GM12878 (cell line): ENCODE data around the gene DOC2B. TPM values are rescaled to one million over a fixed set of nuclear protein-coding genes. Genes with fewer than 3 reads are reported as not detected.

Experiments
- ATAC-seq: fragments of 200-7000 bp; cut with Tn5 transposase; 3 replicates; pipeline ENCODE4 v1.9.1; 2020; ENCODE audit warnings: mild to moderate bottlenecking, moderate library complexity
- BruUV-seq: library from RNA; stranded (reverse); fragments of 400-500 nt; replicated peaks from 2 replicates; lab custom pipeline; 2021; lab: Mats Ljungman, UMichigan
- CTCF ChIA-PET: fragments of 300-600 bp; sonication (Branson Sonifier 250); formaldehyde crosslinking; extraction: SDS; loops from one replicate; lab custom pipeline; 2021; ENCODE audit warnings: inconsistent platforms; lab: Yijun Ruan, JAX
- POLR2A ChIA-PET: fragments of 350-600 bp; formaldehyde crosslinking; extraction: SDS; loops from one replicate; lab custom pipeline; 2021; ENCODE audit warnings: inconsistent platforms; lab: Charles Lee
- RAD21 ChIA-PET: fragments of 300-600 bp; sonication (Branson Sonifier 250); formaldehyde crosslinking; loops from one replicate; lab custom pipeline; 2023; ENCODE audit warnings: antibody characterized with exemption; ENCODE audit not compliant: unreplicated experiment; lab: Charles Lee
- SMC1A ChIA-PET: fragments of 300-600 bp; sonication (Branson Sonifier 250); formaldehyde crosslinking; loops from one replicate; lab custom pipeline; 2023; ENCODE audit not compliant: unreplicated experiment, uncharacterized antibody; lab: Charles Lee
- DNase-seq: peaks from one replicate; pipeline ENCODE4 v3.0.0-alpha.2; 2011; ENCODE audit warnings: low read depth, low spot score
- FAIRE-seq: peaks from 3 replicates; lab custom pipeline; 2011; peaks lifted over from hg19 to GRCh38; lab: Jason Lieb, UNC
- H2AFZ ChIP-seq: 2 replicates; pipeline ENCODE4 v1.6.0; 2011; ENCODE audit warnings: low read depth, low read length, control low read depth; ENCODE audit not compliant: control insufficient read depth
- H3K27ac ChIP-seq: 2 replicates; pipeline ENCODE4 v1.5.1; 2011; ENCODE audit warnings: control low read depth; ENCODE audit not compliant: control insufficient read depth, insufficient read depth
- H3K27me3 ChIP-seq, 2 experiments: replicated peaks in 1 of 2; 2 replicates each; pipeline versions ENCODE4 v1.6.0 to v1.6.1; 2011; ENCODE audit warnings: low read length in 1 of 2; ENCODE audit not compliant: control insufficient read depth in 2 of 2, insufficient read depth in 2 of 2
- H3K36me3 ChIP-seq, 2 experiments: 2 replicates each; pipeline ENCODE4 v1.5.1; 2011; ENCODE audit warnings: low read length in 1 of 2; ENCODE audit not compliant: control insufficient read depth in 2 of 2, insufficient read depth in 2 of 2
- H3K4me1 ChIP-seq: 2 replicates; pipeline ENCODE4 v1.6.1; 2011; ENCODE audit warnings: mild to moderate bottlenecking, low read length, moderate library complexity, mixed read lengths; ENCODE audit not compliant: control insufficient read depth, insufficient read depth
- H3K4me2 ChIP-seq: 2 replicates; pipeline ENCODE4 v1.6.0; 2011; ENCODE audit warnings: control low read depth; ENCODE audit not compliant: control insufficient read depth, insufficient read depth
- H3K4me3 ChIP-seq: fragments of 200-600 bp; sonication (generic); 2 replicates; pipeline ENCODE4 v1.5.1; 2016
- H3K79me2 ChIP-seq: 2 replicates; pipeline ENCODE4 v1.6.0; 2011; ENCODE audit warnings: low read length; ENCODE audit not compliant: control insufficient read depth, insufficient read depth
- H3K9ac ChIP-seq: 2 replicates; pipeline ENCODE4 v1.8.0; 2011; ENCODE audit warnings: low read length, control low read depth, mixed read lengths; ENCODE audit not compliant: control insufficient read depth, insufficient read depth
- H3K9me3 ChIP-seq: replicated peaks from 3 replicates; pipeline ENCODE4 v1.5.1; 2011; ENCODE audit warnings: mild to moderate bottlenecking, low read length; ENCODE audit not compliant: control insufficient read depth, insufficient read depth
- H4K20me1 ChIP-seq: 2 replicates; pipeline ENCODE4 v1.6.0; 2011; ENCODE audit not compliant: control insufficient read depth, insufficient read depth
- BACH1 ChIP-seq: fragments of 450-650 bp; IDR thresholded peaks from 2 replicates; pipeline ENCODE4 v1.6.1; 2017; ENCODE audit warnings: mild to moderate bottlenecking, borderline replicate concordance
- CBFB ChIP-seq: IDR thresholded peaks from 2 replicates; pipeline ENCODE4 v1.6.1; 2016; ENCODE audit warnings: antibody characterized with exemption, low read depth
- FOXK2 ChIP-seq: fragments of 450-650 bp; IDR thresholded peaks from 2 replicates; pipeline ENCODE4 v1.6.1; 2017; ENCODE audit warnings: mild to moderate bottlenecking, moderate library complexity
- IRF4 ChIP-seq: IDR thresholded peaks from 2 replicates; pipeline ENCODE4 v1.6.1; 2011; ENCODE audit warnings: low read depth, low read length
- KAT2A ChIP-seq: conservative IDR thresholded peaks from 2 replicates; pipeline ENCODE4 v1.6.1; 2011; ENCODE audit warnings: low read depth, low read length; ENCODE audit not compliant: control insufficient read depth
- KLF5 ChIP-seq: fragments of 450-650 bp; IDR thresholded peaks from 2 replicates; pipeline ENCODE4 v1.6.1; 2014; ENCODE audit warnings: mild to moderate bottlenecking; ENCODE audit not compliant: partially characterized antibody
- LARP7 ChIP-seq: fragments of 450-650 bp; IDR thresholded peaks from 2 replicates; pipeline ENCODE4 v1.6.1; 2017; ENCODE audit warnings: mild to moderate bottlenecking
- SMAD1 ChIP-seq: fragments of 450-650 bp; IDR thresholded peaks from 2 replicates; pipeline ENCODE4 v1.6.1; 2018; ENCODE audit warnings: mild to moderate bottlenecking, low read depth; ENCODE audit not compliant: partially characterized antibody
- STAT1 ChIP-seq: fragments of 450-650 bp; conservative IDR thresholded peaks from 2 replicates; pipeline ENCODE4 v1.6.1; 2014; ENCODE audit warnings: antibody characterized with exemption, mild to moderate bottlenecking
- USF1 ChIP-seq: IDR thresholded peaks from 2 replicates; pipeline ENCODE4 v1.6.1; 2011; ENCODE audit warnings: borderline replicate concordance, low read depth, mild to moderate bottlenecking, moderate library complexity, mixed read lengths, low read length; ENCODE audit not compliant: insufficient read depth; ENCODE audit errors: extremely low read length
- WRNIP1 ChIP-seq: IDR thresholded peaks from 2 replicates; pipeline ENCODE4 v1.6.1; 2011; ENCODE audit warnings: low read depth, low read length, improper control_type of control experiment, borderline replicate concordance
- YBX1 ChIP-seq: fragments of 450-650 bp; IDR thresholded peaks from 2 replicates; pipeline ENCODE4 v1.6.1; 2016; ENCODE audit warnings: antibody characterized with exemption
- YY1 ChIP-seq: IDR thresholded peaks from 2 replicates; pipeline ENCODE4 v1.6.1; 2011; ENCODE audit warnings: low read depth, mild to moderate bottlenecking, low read length
- WGBS: methylation state at CpG from one replicate; pipeline ENCODE4 v1.1.6; 2016; ENCODE audit warnings: low lambda C conversion rate; ENCODE audit not compliant: insufficient replicate concordance, insufficient coverage; ENCODE audit errors: missing lambda C conversion rate; 5-methylcytosine and 5-hydroxymethylcytosine counted together
- in situ Hi-C: fragments of 300-500 bp; cut with MboI; formaldehyde crosslinking; loops from 9 replicates; pipeline ENCODE4 v1.14.3; 2018; ENCODE audit warnings: mixed read lengths
- intact Hi-C: fragments of 100-400 bp; cut with micrococcal nuclease; formaldehyde crosslinking; loops from one replicate; pipeline ENCODE4 v1.14.2; 2022; ENCODE audit not compliant: unreplicated experiment
- polyA plus RNA-seq, 11 experiments: library from polyadenylated mRNA; depleted of rRNA in 4 of 11; unstranded in 6 of 11; stranded (reverse) in 5 of 11; fragments of >200 nt; fragmentation: Nextera tagmentation in 4 of 11; fragmentation: Illumina TruSeq in 1 of 11; extraction: Ambion mirVana in 4 of 11; extraction: Trizol in 1 of 11; gene quantifications; 1 replicate in 1 of 11; 2 replicates in 10 of 11; pipeline versions ENCODE4 v1.2.1 to v1.2.3, GENCODE V29; 2011 to 2016; ENCODE audit warnings: inconsistent platforms in 2 of 11, missing spikeins in 2 of 11, low read depth in 1 of 11
- total RNA-seq, 4 experiments: library from RNA; depleted of rRNA in 3 of 4; stranded (reverse); fragments of >200 nt in 3 of 4; fragmentation: Illumina TruSeq in 1 of 4; extraction: Trizol in 1 of 4; gene quantifications; 2 replicates each; pipeline versions ENCODE4 v1.2.1 to v1.2.3, GENCODE V29; 2013 to 2021
- TF ChIP-seq, protein P1 (sequence below): IDR thresholded peaks from 2 replicates; pipeline ENCODE4 v1.6.1; 2012; ENCODE audit warnings: low read depth, low read length, improper control_type of control experiment

DOC2B gene
- total and polyA plus RNA-seq, 10 of the 15 experiments (the other 5 are each of a cell fraction or from before 2014, with no cell fraction given): not detected

GRCh38 chr17:200586-200985, 19.1 kb upstream of the DOC2B start:
- ATAC-seq: no peak
- no peak for FAIRE-seq
- no peak overlapping the region for H3K9ac ChIP-seq
- no peak overlapping the region for H3K4me2 ChIP-seq
- H3K4me3 ChIP-seq: no peak overlapping the region
- peaks cover 2 to 10% of the 10 kb centered on the region in 2 experiments; a peak in 2 of 4 replicates for H3K27me3 ChIP-seq
- in situ Hi-C loops: no loop called here
- no peaks in the 10 kb centered on the region for H3K36me3 ChIP-seq
- ChIA-PET CTCF (no interaction called here), POLR2A (no interaction called here), RAD21 (no interaction called here), SMC1A (no interaction called here)
- TF ChIP-seq IRF4: no peak
- no peak overlapping the region for H2AFZ ChIP-seq
- H3K9me3 ChIP-seq: no peaks in the 10 kb centered on the region
- no peak overlapping the region for H3K27ac ChIP-seq
- H4K20me1 ChIP-seq: no peaks in the 10 kb centered on the region; the same call in 1 of the 2 replicates
- DNase-seq: no peak
- H3K79me2 ChIP-seq: no peaks in the 10 kb centered on the region
- H3K4me1 ChIP-seq: no peaks in the 10 kb centered on the region
- intact Hi-C loops: no loop called here
- no TSS peak for BruUV-seq
- WGBS: 23% methylated on average over 10 of the region's 10 CpGs

DNA sequence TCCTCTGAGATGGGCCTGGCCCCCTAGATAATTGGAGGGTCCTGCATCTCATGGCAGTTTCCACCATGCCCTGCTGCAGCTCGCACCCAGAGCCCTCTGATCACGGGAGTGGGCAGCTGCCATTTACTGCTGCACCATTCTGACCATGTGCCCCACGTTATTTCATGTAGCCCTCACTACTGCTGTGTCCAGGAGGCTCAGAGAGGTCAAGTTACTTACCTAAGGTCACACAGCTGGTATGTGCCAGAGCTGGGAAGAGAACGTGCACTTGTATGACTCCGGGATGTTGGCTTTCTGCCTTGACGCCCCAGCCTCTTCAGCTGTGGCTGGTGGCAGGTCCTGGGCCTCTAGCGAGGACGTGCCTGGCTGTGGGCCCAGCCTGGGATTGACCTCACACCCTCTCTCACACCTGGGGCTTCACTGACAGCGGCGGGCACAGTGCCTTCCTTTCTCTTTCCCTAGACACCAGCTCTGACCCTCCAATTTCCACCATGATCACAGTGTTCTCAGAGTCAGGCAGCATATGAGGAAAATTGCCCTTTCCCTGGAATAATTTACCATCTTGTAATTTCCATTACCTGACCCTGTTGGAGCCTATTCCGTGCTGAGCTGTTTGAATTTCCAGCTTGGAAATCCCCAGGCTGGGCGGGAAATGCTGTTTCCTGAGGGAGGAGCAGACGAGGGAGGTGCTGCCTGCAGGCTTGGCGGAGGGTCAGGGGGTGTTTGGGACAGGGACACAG, 18.5 kb upstream of the DOC2B start:
- in situ Hi-C loops: no loop called here
- H3K36me3 ChIP-seq: no peaks in the 10 kb centered on the region
- POLR2A ChIA-PET: no interaction called here
- no peak overlapping the region for H3K9ac ChIP-seq
- DNase-seq: no peak
- ATAC-seq: no peak
- intact Hi-C loops: no loop called here
- H3K4me2 ChIP-seq: no peak overlapping the region
- CTCF ChIA-PET: no interaction called here
- 26% methylated on average over 14 of the region's 14 CpGs for WGBS
- H3K79me2 ChIP-seq: no peaks in the 10 kb centered on the region
- no TSS peak for BruUV-seq
- RAD21 ChIA-PET: no interaction called here
- FAIRE-seq: no peak
- no peaks in the 10 kb centered on the region for H3K9me3 ChIP-seq
- H3K4me3 ChIP-seq: no peak overlapping the region
- peaks cover 2 to 10% of the 10 kb centered on the region in 2 experiments; a peak in 2 of 4 replicates for H3K27me3 ChIP-seq
- H3K4me1 ChIP-seq: no peaks in the 10 kb centered on the region
- H3K27ac ChIP-seq: no peak overlapping the region
- SMC1A ChIA-PET: no interaction called here
- H2AFZ ChIP-seq: no peak overlapping the region
- H4K20me1 ChIP-seq: no peaks in the 10 kb centered on the region; the same call in 1 of the 2 replicates
- no peak for TF ChIP-seq CBFB
- no peak for TF ChIP-seq STAT1
- TF ChIP-seq YY1: no peak
- no peak for TF ChIP-seq KAT2A
- no peak for TF ChIP-seq USF1
- no peak for TF ChIP-seq BACH1
- no peak for TF ChIP-seq WRNIP1
- no peak for TF ChIP-seq LARP7
- no peak for TF ChIP-seq FOXK2
- no peak for TF ChIP-seq KLF5
- TF ChIP-seq SMAD1: no peak
- TF ChIP-seq YBX1: no peak
- TF ChIP-seq, protein P1, sequence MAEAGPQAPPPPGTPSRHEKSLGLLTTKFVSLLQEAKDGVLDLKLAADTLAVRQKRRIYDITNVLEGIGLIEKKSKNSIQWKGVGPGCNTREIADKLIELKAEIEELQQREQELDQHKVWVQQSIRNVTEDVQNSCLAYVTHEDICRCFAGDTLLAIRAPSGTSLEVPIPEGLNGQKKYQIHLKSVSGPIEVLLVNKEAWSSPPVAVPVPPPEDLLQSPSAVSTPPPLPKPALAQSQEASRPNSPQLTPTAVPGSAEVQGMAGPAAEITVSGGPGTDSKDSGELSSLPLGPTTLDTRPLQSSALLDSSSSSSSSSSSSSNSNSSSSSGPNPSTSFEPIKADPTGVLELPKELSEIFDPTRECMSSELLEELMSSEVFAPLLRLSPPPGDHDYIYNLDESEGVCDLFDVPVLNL: no peak
